GM21825 (cell line): Measurements from ENCODE around the gene HNRNPU.

Experiments
- ATAC-seq: cut with Tn5 transposase; IDR thresholded peaks from one replicate; pipeline ENCODE4 v1.9.1; 2021; ENCODE audit warnings: mild to moderate bottlenecking, moderate library complexity; ENCODE audit not compliant: unreplicated experiment

The HNRNPU gene

DNA sequence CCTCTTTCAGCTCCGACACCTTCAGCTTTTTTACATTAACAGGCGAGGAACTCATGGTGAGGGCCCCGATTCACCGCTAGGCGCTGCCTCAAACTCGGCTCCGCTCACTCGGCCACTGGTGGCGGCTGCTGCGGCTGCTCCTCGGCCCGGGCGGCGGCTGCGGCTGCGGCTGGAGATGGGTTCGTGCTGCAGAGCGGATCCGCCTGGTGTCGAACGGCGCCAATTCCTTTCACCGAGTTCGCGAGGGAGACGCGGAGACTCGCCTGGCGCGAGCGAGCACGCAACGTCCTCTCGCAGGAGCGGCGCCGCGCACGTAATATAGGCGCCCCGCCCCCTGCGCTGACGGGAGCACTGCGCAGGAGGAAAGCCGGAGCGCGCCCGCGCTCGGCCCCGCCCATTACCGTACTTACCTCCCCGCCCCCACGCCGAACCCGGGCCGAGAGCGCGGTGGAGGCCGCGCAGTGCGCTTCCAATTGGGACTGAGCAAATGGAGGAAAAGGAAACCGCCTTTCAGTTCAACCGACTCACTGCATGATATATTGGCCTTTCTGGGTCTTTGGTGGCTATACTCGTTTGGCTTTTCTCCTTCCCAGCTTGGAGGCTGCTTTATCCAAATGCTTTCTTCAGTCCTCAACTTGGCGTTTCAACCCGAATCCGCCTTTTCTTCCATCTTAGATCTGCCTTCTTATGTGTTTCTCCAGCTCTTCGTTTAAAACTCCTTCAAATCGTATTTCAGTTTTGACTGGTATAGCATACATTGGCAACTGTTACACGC lies at the start of gene HNRNPU:
Gene HNRNPU, minus strand, starts transcription at position 291 of the 775 bp plus-strand sequence. Its CDS starts 236 bp downstream, at position 55.
- peak; percentile 66 for ATAC-seq

DNA sequence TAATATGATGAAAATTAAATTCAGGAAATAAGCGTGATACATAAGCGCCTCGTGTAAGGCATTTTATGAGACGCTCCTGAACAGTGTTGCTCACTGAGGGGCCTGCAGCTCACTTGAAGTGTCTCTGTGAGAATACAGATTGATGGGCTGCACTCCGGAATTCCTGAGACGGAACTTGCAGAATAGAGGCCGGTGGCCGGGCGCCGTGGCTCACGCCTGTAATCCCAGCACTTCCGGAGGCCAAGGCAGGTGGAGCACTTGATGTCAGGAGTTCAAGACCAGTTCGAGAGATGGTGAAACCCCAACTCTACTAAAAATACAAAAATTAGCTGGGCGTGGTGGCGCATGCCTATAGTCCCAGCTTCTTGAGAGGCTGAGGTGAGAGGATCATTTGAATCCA lies 49.5 kb upstream of the HNRNPU start:
- ATAC-seq, result no peak

DNA sequence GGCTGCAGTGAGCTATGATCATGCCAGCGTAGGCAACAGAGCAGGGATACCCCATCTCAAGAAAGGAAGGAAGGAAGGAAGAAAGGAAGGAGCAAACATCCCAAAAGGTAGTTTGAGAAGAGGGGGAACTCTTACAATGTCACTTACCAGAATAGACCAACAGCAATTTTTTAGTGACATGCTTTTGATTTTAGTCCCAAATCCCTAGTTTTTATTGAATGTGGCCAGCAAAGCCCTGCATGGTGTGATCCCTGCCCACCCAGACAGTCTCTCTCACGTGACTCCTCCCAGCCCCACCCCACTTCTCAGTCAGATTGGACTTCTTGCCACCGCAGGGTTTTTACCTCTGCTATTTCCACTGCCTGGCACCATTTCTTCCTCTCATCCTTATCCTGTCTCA lies 39.8 kb upstream of the HNRNPU start:
- no peak for ATAC-seq

DNA sequence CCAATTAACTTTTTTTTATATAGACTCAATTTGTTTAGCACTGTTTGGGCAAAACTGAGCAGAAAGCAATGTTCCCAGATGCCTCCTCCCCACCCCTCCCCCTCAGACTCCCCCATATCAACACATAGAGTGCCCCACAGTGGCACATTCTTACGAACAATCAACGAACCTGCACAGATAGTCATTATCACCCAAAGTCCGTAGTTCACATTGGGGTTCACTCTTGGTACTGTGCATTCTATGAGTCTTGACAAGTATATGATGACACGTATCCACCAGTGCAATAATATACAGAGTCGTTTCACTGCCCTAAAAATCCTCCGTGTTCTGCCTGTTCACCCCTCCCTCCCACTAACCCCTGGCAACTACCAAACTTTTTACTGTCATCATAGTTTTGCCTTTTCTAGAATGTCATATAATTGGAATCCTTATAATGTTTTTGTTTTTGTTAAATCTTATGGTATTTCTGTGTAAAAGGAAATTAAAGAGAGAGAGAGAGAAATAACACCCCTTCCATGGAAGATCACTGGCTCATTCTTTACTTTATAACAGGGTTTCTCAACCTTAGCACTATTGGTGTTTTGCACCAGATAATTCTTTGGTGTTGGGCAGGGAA lies 37.2 kb upstream of the HNRNPU start:
- ATAC-seq, result no peak

DNA sequence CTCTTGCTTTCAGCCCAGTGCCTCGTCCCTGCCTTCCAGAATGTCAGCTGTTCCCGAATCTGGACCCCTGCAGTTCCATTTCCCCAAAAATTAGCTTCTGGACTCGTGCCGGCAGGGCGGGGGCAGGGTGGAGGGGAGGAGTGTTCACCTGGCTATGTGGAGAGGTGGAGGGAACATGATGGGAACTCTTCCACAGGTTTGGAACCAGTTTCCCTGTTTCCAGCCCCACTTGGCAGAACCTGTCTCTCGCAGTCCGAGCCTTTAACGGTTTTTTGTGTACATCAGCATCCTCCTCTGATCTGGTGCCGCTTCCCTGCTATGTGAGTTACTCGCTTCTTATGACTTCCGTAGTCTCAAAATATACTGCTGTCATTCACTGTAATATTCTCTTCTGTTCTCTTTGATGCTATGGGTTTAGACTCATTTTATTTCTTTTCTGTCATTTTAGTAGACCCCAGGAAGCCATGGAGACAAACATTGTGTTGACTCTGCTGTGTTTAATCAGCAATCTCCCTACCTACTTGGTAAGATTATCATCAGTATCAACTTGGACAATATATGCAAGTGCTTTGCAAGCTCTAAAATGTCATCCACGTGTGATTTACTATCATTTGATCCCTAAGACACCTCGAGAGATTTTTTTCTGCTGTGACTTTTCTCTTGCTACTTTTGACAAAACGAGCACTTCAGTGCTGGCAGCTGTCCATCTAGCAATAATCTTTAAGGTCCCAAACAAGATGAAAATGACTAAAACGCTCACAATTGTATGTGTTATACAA lies 33.3 kb upstream of the HNRNPU start:
- ATAC-seq, result no peak

DNA sequence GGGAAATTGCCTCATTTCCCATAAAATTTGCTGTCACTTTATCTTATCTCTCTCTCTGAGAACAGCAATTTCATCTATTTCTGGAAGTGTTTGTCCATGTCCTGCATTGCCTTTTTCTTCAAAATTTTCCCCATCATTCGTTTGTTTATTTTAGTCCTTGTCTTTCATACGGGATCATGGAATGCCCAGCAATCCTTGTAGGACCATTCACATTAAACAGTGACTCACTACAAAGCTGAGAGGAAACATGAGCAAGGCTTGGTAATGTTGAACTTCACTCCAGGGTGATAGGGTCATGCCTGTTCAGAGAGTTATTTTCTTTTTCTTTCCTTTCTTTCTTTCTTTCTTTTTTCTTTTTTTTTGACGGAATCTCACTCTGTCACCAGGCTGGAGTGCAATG lies 32.2 kb upstream of the HNRNPU start:
- no peak for ATAC-seq

DNA sequence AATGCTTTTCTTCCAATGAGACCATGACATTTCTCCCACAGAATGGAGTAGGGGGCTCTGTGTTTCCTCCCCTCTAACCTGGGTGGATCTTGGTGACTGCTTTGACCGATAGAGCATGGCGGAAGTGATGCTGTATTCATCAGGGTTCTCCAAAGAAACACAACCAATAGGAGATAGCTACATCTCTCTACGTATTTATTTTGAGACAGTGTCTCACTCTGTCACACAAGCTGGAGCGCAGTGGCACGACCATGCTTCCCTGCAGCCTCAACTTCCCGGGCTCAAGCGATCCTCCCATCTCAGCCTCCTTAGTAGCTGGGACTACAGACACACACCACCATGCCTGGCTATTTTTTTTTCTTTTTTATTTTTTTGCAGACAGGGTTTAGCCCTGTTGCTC lies 29.5 kb upstream of the HNRNPU start:
- ATAC-seq, result no peak

DNA sequence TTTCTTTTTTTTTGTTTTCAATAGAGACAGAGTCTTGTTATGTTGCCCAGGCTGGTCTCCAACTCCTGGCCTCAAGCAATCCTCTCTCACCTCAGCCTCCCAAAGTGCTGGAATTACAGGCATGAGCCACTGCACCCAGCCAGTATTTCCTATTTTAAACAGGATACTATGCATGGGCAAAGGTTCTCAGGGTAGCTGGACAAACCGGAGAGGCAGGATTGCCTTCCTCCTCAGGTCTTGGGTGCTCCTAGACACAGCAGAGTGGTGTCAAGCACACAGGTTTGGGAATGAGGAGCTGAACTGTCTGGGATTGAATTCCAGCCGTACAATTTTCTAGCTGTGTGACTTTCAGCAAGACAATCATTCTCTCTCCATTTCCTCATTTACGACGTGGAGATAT lies 22.9 kb upstream of the HNRNPU start:
- ATAC-seq, result no peak

DNA sequence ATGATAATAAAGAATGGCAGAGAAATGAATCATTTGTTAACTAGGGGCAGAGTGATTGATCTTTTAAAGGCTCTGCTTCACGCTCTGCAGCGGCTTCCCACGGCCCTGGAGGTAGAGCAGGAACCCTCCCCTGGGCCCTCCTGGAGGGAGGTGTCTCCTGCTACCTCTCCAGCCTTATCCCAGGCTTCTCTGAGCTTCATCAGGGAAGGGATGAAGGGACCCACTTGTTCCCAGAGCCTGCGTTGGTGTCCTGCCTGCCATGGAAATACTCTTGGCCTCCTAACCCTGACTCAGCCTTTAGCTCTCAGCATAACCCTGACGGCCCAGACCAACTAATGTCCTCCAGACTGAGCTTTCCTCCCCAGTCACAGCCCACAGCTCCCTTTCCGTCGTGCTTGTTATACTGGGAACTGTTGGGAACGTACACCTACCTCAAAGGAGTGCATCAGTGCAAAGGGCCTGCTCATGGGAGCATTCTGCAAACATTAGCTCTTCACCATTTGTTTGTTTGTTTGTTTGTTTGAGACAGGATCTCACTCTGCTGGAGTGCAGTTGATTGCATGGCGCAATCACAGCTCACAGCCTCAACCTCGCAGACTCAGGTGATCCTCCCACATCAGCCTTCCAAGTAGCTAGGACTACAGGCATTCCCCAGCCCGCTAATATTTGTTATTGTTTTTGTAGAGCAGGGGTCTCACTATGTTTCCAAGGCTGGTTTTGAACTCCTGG lies 17.4 kb upstream of the HNRNPU start:
- no peak for ATAC-seq

DNA sequence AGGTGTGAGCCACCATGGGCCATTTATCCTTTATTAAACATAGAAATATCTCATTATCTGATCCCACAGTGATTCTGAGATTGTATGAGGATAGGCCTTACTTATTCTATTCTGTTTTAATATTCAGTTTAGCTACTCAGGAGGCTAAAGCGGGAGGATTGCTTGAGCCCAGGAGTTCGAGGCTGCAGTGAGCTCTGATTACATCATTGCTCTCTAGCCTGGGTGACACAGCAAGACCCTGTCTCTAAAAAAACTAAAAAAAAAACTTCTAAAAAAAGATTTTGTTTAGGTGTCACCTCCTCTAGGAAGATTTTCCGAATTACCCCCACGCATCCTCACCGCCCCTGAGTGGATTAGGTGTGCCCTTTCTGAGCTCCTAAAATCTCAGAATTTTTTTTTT lies 14.3 kb upstream of the HNRNPU start:
- ATAC-seq, result no peak

DNA sequence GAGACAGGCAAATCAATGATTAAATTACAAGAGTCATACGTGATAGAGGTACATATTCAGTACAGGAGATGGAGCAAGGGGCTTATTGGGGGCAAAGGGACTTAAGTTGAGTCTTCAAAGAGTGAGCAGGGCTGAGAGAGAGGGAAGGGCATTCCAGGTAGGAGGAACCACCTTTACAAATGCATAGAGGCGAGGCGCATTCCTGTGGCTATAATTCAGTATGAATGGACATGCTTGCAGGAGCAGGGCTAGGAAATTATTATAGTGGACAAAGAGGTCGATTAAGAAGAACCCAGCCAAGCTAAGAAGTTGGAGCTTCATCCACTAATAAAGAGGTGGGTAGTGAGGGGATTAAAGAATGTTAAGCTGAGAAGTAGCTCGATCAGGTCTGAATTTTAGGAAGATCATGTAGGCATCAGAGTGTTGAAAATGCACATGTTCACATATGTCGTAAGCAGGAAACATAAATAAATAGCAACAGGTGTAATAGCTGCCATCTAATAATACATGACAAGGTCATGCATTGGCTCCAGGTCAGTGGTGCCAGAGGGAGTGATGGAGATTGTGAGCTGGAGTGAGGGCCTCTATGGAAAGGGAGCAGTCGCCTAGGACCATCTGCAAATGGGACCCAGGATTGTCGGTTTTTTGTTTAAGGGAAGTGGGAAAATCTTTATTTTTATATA lies 12.0 kb upstream of the HNRNPU start:
- no peak for ATAC-seq

DNA sequence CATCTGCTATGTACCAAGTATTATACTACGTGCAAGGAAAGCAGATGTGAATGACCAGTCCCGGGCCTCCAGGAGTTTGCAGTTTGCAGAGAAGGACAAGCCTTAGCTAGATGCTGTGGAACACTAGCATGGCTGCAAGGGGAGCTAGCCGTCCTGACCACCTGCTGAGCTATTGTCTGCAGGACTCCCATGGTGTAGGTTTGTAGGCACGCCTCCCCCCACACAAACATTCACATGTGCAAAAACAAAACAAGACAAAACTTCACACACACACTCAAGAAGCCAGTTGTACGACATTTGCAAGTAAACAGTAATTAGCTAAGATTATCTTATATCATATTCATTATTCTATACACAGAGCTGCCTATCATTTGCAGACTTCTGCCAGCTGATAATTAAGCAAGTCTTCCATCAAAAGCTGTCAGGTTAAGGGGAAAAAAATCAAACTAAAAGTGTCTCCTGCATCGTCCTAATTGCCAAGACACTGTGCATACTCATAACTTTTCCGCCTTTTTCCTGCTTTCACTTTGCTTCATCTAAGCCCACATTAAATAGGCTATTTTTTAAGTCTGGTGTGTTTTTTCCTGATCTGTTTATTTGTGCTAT lies 10.7 kb upstream of the HNRNPU start:
- no peak for ATAC-seq

DNA sequence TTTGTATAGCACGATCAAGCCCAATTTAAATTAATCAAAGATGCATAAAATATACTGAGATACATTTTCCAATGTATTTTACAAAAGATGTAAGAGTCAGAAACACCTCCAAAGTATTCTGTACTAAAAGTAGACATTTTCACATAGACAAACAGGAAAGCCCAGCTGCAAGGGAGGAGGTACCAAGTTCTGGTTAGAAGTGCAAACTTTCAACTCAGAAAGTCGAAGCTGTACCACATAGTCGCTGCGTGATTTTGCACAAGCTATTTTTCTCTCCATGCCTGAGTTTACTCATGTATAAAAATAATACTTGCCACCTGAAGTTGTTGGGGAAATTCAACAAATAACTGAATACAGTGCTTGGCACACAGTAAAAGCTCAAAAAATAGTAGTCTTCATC lies 5.6 kb upstream of the HNRNPU start:
- ATAC-seq, result no peak

DNA sequence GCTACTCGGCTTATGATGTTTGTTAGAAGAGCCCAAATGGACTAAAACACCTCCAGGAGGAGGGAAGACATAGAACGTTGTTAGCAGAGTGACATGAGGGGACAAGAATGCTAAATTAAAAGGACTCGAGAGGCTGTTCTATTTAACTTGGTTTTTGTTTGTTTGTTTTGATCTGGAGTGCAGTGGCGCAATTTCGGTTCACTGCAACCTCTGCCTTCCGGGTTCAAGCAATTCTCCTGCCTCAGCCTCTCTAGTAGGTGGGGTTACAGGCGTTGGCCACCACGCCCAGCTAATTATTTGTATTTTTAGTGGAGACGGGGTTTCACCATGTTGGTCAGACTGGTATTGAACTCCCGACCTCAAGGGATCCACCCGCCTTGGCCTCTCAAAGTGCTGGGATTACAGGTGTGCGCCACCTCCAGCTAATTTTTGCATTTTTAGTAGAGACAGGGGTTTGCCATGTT lies 5.1 kb upstream of the HNRNPU start:
- ATAC-seq, result no peak

DNA sequence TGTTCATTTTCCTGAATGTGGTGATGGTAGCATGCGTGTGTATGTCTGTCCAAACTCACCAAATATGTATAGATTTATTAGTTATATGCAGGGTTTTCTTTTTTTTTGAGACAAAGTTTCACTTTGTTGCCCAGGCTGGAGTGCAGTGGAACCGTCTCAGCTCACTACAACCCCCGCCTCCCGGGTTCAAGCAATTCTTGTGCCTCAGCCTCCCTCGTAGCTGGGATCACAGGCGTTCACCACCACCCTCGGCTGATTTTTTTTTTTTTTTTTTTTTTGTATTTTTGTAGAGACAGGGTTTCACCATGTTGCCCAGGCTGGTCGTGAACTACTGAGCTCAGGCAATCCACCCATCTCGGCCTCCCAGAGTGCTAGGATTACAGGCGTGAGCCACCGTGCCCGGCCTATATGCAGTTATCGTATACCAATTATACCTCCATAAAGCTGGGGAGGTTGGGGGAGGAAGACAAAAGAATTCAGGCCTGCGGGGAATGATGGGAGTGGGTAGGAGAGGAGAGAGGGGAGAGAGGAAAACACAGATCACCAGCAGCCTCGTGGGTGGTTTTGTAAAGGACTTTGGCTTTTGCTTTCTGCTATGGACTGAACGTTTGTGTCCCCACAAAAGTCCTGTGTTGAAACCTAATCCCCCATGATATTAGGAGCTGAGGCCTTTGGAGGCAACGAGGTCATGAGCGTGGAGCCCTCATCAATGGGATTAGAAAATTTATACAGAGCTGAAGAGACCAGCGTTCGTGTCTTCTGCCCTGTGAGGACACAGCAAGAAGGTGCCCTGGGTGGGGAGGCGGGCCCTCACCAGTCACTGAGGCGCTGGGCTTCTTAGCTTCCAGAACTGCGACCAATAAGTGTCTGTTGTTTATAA lies 4.4 kb upstream of the HNRNPU start:
- ATAC-seq, result no peak

DNA sequence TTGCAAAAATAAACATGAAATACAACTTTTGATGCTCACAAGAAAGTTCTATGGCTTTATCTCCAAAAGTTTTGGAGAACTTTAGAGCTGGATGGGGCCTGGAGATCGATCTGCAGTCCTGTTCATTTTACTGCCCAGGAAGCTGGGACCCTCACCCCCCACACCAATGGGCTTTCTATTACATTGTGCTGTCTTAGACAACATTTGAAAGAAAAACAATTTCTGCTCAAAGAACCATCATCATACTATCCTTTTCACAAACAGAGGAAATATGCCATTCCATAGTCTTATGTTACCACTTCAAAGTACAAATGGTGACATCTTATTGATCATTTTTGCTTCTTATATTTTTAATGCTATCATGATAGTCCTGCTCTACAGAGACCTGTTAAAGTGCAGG lies 2.0 kb upstream of the HNRNPU start:
- ATAC-seq, result no peak

DNA sequence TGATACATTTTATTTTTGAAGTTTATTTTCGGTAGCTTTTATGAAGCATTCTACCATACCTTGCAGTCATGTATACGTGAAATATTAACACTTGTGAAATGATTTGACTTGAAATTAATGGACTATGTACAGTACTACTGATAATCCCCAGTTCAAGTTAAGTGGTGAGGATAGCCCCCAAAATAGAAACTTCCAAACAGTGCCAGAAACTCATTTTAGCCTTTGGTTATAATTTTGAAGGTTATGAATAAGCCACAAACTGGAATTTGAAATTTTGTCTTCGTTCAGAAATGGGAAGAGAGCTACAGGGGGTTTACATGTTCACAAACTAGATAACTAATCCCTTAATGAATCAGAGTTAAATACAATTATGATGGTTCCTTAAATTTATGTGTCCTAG lies 1.5 kb upstream of the HNRNPU start:
- no peak for ATAC-seq

DNA sequence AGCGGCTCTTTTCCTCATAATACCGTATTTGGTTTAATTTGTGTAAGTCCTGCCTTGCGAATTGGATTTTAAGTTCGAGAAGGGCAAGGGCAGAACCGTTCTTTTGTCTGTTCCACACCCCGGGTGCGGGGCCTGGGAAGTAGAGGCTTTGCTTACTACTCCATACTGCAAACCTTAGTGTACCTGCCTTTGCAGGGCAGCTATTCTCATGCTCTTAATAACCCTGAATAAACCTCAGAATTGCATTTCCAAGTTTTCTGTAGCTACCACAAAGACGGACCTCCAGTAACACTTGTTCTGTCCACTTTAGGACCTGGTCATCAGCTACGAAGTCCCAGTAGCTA lies 657 bp upstream of the HNRNPU start:
- ATAC-seq, result no peak

DNA sequence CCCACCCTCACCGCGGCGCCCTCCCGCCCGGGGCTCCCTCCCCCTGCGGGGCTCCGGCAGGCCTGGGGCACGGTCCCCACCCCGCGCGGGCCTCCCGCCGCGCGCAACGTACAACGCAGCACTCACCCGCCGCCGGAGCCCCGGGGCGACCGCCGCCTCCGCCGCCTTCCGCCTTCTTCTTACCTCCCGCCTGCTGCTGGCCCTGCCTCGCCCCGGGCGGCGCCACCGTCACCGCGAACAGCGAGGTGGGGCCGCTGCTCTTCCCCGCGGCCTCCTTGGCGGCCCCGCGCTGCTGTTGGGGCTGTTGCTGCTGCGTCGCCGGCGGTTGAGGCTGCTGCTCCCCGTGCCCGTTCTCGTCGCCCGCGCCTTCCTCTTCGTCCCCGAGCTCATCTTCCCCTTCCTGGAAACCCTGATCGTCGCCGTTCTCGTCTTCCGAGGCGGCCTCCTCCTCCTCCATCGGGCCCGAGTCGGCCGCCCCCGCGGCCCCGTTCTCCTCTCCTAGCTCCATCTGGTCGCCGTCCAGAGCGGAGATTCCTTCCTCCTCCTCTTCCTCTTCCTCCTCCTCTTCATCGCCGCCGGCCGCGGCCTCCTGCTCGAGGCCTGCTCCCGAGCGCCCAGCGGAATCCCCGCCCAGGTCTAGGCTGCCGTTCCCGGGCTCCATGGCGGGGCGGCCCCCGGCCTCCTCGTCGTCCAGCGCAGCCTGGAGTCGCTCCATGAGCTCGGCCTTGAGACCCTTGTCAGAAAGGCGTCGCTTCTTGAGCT lies 671 bp downstream of the HNRNPU start:
- ATAC-seq, result peak; percentile 5
